Stimulated activated CD4-positive, alpha-beta T cell treated with anti-CD3 and anti-CD28 coated beads, Interleukin-12 subunit alpha, Interleukin-12 subunit beta, amount 100 ng/mL, for 4 hours (primary cell): ENCODE results near the gene LRRFIP1.

Source experiments
- DNase-seq: peaks from one replicate; pipeline ENCODE4 v3.0.0-alpha.2; 2020

Gene LRRFIP1

DNA sequence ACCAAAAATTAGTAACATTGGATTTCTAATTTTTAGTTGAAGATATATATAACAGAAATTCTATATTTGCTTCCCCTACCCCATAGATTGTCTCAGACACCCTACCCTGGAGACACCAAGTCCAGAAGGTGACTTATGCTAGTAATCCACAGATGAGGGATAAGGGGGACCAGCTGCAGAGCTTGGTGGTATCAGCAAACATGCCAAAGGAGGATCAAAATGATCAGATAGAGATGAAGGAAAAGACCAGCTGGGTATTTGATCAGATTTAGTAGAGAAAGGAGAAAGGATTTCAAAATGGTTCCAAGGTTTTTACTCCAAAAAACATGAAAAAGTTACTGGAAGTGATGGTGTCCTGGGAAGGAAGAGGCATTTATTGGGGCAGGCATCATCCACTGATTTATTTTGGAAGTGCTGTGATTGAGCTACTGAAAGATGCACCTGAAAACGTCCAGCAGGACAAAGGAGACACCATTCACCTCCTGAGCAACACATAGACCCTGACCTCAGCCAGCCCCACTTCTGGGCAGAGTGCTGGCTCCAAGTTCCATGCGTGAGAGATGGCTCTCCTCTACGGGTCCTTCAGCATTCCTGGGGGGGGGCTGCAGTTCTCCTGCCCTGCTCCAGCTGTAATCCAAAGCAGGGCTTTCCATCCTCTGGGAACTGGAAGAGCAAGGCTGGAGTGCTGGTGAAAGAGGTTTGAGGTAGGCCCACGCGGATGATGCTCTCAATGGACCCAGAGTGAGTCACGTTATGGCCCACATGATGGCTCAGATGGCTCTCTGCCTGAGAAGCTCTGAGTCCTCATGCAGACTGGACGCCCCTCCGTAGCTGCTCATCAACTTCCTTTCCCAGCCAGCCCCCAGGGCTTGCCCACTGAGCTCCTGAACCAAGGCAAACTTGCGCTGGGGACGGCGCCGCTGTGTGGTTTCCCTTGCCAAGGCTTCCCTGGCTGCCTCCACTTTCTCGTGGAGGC lies 3.7 kb upstream of the LRRFIP1 start:
- no peak for DNase-seq

- DNase-seq = no peak
These were observed 2.8 kb upstream of the LRRFIP1 start for GRCh38 chr2:237624565-237624964.

DNA sequence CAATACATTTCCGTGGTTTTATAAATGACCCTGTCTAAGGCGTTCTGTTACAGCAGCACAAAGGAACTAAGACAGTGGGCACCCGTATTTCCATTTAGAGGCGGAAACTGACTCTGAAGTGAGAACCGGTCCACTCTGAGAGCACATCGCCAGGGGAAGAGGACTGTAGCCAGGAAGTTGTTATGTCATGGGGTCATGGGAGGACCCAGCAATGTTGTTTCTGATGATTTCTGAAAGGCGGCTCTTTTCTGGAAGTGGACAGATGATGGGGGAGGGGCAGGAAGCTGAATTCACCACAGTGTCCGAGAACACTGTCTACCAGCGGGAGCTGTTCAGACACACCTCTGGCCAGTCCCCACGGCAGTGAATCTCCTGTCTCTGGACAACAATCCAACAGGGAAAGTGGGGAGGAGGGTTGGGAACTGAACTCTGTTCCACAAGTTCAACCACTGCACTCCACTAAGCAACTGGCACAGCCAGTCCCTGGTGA lies 2.1 kb upstream of the LRRFIP1 start:
- no peak for DNase-seq

- no peak for DNase-seq
These were observed 1.6 kb upstream of the LRRFIP1 start for GRCh38 chr2:237625777-237626176.

DNA sequence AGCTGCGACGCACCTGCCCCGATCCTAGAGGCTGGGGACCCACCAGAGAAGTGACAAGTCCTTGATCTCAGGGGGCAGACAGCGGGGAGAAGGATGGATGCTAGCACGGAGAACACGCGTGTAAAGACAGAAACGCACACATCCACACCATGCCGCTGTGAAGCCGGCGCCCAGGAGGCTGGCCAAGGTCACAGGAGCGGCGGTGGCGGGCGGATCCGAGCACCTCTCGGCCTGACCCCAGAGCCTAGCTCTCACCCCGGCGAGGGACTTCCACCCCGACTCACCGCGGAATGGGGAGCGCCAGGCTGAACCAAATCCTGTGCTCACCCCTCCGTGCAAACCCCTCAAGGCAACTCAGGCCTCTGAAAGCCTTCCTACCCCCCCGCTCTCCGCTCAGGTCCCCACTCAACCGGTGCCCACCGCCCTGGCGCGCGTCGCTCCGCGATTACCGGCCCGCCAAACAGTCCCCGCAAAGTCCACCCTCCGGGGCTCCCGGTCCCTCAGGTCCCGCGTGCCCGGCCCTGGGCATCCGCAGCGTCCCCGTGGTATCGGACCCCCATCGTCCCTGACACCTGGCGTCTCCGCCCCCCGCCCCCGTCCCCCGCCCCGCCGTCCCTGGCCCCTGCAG lies 460 bp upstream of the LRRFIP1 start:
- DNase-seq = no peak

DNA sequence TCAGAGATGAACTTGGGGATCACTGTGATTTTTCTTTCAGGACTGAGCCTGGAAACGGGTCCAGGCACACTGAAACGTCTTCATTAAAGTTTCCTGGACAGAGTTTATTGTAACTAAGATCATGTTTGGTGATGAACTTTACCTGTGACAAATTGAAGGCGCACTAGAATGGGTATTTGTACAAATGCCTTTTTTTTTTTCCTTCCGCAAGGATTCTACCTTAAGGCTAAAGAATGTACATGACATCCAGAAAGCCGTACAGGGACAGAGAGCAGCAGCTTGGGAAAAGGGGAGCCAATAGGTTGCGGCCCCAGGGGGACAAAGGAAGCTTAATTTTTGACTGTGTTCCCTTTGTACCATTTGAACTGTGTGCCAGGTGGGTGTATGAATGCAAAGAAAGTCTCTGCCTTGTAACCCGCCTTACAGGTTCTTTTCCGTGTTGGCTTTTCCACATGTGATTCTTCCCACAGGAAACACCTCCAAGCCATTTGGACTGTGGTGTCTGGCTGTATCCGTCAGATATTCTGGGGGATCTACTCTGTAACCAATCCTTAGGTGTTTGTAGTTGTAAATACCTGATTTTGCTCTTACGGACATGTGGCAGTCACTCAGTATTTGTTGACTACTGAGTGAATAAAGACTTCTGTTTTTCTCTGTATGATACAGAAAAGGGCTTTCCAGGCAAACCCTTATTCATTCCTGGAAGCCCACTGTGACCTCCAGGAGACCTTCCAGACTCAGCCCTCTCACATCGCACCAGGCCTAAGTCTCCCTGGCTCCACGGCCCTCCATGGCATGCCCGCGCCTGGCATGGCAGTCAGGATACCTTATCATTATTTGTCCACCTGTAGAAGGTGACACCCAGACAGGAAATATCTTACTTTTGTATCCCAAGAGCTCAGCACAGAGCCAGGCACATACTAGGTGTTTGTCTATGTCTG lies 1.1 kb downstream of the LRRFIP1 start:
- DNase-seq = no peak

DNA sequence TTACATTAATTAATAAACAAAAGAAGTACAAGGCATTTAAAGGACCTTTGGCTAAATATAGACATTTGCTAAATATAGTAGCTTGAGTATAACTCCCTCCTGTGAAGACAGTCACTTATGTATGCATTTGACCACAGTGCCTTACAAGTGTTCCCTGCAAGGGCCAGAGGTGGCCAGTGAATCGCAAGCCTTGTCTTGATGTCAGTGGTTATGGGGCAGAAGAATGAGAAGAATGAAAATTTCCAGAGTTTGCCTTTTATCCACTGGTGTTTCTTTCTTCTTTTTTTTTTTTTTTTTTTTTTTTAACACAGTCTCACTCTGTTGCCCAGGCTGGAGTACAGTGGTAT lies 1.8 kb downstream of the LRRFIP1 start:
- DNase-seq = no peak

DNA sequence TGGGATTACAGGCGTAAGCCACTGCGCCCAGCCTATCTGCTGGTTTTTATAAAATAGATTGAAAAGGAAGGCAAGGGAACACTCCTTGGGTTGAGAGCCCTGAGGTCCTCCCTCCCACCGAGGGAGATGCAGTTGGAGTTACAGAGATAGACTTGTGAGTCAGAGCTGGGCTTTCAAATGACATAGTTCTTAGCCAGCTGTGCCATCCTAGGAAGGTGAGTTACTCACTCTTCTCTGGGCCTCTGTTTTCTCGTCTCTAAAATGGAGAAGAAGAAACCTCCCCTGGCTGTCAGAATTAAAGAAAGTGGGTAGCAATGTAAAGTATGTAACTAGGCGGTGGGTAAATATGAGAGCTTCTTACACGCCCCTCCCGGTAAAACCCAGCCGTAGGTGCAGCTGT lies 2.4 kb downstream of the LRRFIP1 start:
- DNase-seq = no peak

- DNase-seq = no peak
These were observed 3.0 kb downstream of the LRRFIP1 start for GRCh38 chr2:237630216-237631000.

DNA sequence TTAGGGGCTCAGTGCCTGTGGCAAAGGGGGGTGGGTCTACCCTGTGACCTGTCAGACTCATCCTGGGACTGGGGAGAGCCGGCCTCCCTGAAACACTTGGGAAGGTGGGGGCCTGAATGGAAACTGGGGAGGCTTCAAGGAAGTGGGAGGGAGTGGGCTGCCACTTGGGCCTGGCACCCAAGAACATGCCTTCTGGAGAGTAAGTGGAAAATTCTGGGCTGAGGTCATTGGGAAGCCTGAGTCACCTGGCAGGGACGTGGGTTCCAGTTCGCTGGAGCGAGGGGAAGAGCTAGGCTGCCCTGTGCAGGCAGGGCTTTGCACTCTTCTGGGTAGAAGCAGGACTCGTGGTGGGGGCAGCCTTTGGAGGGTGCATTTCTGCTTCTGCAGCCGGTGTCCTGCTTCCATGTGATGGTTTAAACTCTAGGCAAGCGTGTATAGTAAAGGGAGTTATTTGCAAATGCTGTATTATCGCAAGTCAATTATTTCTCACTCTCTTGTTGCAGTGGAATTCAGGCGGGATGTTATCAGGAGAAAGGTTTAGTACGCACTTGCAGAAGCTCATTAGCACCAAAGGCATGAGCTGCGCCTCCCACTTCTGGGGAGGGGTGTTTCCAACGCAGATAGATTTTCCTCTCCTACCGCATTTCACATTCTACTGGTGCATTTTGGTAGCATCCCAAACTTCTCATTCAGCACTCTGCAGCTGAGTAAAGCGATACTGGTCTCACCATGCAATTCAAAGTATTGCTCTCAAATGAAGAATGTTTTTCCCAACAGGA lies 3.8 kb downstream of the LRRFIP1 start:
- DNase-seq = no peak

DNA sequence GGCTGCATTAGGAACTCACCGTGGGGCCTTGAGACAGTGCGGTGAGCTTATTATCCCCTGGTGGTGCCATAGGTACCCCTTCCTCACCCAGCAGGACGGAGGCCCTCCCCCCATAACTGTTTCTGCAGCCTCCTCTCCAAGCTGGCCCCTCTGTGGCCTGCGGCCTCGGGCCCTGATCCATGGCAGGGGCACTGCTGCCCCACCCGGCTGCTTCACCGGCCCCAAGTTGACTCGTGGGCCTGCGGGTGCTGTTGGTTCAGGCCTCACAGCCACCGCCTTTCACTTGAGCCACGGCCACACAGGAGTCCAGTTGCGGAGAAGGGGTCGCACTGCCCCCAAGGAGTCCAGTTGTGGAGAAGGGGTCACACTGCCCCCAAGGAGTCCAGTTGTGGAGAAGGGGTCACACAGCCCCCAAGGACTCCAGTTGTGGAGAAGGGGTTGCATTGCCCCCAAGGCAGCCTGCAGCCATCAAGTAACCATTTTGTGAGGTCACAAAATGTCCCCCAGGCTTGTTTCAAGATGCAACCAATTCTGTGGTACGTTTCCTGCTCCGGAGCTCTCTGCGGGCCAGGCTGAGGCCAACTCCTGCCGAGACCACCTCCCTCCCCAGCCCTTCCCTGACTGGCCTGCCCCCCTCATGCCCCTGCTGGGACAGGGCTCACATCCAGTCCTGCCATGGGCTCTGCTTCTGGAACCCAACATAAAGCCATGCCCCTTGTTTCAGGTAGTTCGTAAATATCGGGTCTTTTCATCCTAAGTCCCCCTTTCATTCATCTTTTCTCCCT lies 4.6 kb downstream of the LRRFIP1 start:
- no peak for DNase-seq

GRCh38 chr2:237633061-237633561 lies 5.7 kb downstream of the LRRFIP1 start:
- no peak for DNase-seq

- no peak for DNase-seq
These were observed 9.2 kb downstream of the LRRFIP1 start for GRCh38 chr2:237636578-237636977.

GRCh38 chr2:237637429-237638135 lies 10.2 kb downstream of the LRRFIP1 start:
- no peak for DNase-seq

- no peak for DNase-seq
These were observed 10.8 kb downstream of the LRRFIP1 start for GRCh38 chr2:237638176-237638575.

DNA sequence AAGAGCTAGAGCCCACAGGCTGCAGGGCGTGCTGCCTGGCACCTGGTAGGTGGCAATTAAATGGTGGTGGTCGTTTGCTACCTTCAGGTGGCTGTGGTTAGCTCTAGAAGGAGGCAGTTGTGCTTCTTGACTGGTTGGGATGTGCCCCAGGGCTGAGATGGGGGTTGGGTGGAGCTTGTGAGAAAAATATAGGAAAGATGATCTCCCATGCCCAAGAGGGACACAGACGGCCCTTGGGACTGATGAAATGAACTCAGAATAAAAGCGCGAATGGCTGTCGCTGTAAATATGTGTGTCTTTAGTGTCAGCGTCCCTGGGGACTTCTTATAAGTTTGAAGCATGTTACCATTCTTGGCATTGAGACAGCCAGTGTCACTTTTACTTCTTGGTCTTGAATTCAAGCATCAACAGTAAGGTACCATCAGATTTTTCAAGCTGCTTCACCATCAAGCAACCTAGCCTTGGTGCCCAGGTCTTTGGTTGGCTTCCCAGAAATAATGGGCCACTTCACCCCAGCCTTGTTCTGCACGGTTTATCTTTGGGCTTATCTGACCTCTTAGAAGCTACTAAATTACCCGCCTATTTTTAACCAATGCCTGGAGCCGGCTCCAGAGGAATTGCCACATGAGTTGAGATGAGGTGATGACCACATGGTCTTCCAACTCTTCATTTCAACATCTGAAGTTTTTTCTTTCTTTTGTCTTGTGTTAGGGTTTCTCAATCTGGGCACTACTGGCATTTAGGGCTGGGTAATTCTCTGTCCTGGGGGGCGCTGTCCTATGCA lies 11.9 kb downstream of the LRRFIP1 start:
- DNase-seq = no peak

DNA sequence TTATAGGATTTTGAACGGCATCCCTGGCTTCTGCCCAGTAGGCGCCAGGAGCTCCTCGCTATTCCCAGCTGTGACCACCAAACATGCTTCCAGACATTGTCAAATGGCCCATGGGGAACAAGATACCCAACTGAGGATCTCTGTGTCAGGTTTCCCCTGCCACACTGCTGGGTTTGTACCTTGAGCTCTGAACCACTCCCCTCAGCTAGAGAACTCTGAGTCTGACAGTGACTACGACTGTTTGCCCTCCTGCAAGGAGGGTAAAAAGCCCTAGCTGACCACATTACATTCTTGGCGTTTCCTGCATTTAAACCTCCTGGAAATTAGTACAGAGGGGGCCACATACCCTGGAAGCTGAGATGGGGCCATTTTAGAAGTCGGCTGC lies 12.4 kb downstream of the LRRFIP1 start:
- DNase-seq = no peak

GRCh38 chr2:237640493-237640998 lies 13.2 kb downstream of the LRRFIP1 start:
- no peak for DNase-seq
